RCC 7860 (cell line): Measurements from ENCODE around the gene TEX29.

Experiments
- DNase-seq: peaks from one replicate; pipeline ENCODE4 v3.0.0-alpha.2; 2015; ENCODE audit warnings: low spot score
- FAIRE-seq: peaks from 2 replicates; lab custom pipeline; 2012; peaks lifted over from hg19 to GRCh38; lab: Jason Lieb, UNC

TEX29 gene

DNA sequence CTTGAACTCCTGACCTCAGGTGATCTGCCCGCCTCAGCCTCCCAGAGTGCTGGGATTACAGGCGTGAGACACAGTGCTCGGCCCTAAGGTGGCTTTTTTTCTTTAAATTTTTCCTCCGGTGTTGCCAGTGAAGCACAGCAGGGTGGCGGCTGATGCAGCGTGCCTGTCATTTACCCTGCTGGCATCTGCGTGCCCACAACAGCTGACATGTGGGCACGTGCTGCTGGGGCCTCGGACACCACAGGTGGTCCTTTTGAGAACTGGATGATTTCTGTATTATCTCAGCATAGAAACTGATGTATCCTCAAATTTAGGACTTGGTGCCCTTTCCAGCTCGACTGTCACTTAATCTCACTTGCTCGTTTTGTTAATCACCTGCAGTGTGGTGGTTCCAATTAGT lies 31.2 kb upstream of the TEX29 start:
- no peak for DNase-seq
- FAIRE-seq = no peak

DNA sequence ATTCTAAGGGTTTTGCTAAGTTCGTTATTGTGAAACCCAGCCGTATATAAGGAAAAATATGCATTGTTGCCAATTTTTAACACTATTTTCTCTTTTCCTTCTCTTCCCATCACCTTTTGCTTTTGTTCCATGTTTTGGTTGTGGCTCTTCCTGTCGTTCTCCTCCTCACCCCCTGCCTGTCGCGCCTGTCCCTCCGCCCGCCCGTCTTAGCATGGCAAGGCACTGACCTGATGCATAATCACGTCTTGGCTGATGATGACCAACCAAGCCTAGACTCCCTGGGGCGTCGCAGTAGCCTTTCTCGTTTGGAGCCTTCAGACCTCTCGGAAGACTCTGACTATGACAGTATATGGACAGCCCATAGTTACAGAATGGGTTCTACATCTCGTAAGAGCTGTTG lies 28.5 kb upstream of the TEX29 start:
- no peak for DNase-seq
- FAIRE-seq = no peak

DNA sequence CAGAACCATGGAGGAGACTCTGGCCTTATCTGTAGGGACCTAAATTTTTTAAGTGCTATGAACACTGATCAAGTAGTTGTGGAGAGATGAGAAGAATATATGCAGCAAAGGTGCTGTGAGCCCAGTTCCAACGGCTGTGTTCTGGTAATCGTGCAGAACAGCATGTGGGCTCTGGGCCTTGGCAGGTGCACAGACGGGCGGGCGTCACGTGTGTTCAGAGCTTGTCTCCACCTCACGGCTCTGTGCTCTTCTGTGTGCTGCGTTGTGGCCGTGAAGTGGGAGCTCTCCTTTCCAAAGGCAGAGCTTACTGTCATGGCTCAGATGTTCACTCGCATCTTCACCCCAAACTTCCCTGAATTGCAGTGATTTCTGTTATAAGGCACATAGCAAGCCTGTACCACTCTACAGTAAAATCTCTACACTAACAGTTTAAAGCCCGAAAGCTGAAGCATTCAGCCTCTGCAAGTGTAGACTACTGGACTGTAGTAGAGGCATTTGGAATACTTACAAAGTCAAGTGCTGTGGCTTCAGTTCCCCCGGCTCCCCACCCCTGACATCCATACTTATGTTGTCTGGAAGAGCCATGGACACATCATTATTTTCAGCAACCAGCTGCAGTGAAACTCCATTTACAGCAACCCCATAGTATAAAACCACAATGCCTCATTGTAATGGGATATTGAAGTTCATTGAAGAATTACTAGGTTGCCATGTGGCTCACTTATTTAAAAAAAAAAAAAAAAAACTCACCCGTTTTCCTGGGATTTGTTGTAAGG lies 27.5 kb upstream of the TEX29 start:
- no peak for DNase-seq
- FAIRE-seq = no peak

DNA sequence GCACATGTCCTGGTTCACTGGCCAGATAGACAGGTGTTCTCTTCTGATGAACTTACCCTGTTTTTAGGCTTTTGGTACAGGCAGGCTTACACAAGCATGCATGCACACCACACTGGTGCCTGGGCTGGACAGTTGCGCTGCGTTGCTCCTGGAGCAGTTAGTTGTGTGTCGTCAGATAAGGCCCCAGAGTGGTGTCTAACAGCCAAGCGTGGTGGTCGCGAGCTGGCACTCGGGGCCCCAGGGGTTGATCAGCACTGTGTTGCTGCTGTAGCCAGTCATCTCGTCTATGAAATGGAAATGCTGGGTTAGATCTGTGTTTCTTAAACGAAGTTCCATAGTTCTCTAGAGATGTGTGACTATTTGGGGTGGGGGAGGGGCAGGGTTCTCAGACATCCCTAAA lies 24.6 kb upstream of the TEX29 start:
- DNase-seq (no peak), FAIRE-seq (no peak)

GRCh38 chr13:111296417-111296816 lies 24.0 kb upstream of the TEX29 start:
- no peak for FAIRE-seq
- no peak for DNase-seq

GRCh38 chr13:111298214-111298975 lies 22.0 kb upstream of the TEX29 start:
- FAIRE-seq = no peak
- no peak for DNase-seq

DNA sequence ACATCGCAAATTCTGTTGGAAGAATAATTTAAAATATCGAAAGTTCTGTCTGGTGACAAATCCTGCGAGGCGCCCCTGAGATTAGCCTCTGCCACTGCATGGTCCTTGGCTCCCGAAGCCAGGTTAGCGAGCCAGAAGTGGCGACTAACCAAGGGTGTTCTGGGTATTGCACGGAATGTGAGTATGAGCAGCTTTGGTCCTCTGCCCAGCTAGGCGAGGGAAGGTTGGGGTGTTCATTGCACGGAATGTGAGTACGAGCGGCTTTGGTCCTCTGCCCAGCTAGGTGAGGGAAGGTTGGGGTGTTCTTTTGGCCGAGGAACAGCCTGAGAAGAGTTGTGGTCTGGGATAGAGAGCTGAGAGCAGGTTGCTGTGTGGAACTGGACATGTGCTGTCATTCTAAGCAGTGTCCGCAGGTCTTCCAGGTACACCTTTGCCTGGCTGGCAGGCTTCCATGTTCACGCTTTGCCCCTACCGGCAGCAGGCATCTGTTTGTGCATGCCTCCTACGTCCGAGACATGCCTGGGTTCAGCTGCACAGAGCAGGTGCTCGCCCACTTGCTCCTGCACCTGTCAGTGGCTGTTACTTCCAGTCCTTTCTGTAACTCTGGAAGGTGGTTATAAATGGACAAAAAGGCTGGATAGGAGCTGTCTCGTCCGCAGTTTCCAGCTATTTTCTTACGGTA lies 18.3 kb upstream of the TEX29 start:
- FAIRE-seq (no peak), DNase-seq (no peak)

DNA sequence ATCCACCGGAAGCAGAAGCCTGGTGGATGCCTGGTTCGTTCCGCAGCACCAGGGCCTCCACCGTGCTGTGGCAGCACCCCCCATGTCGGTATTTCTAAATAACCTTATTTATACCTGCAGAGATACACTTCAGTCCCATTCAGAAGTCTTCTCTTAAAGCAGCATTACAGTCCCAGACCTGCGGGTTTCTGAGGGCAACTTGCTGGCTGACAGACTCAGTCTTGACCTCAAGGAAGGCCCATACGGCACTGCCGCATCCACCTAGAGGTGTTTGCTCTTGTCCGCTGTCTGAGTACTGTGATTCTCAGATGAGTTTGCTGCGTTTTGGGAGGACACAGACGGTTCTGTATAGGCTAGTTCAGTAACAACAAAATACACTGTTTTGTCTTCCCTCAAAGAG lies 16.9 kb upstream of the TEX29 start:
- FAIRE-seq (no peak), DNase-seq (no peak)

DNA sequence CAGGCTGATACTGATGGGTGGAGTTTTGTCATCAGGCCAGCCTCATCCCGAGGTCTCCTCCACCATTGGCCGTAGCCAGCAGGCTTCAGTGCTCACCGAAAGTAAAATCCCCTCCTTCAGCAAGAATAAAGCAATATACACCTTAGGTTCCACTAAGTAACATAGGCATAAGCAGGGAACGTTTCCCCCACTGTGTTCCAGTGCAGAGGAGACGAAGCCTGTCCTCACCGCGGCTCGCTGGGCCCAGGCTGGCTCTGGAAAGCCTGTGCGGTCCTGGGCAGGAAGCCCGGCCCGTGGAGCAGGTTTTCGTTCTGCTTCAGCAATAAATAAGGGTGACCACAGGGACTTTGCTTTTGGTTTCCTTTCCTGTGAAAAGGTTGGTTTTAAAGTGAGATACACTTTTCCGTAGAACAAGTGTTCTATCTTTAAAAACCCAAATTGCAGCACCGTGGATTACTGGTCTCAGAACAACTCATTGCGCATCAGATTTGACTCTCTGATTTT lies 16.3 kb upstream of the TEX29 start:
- FAIRE-seq = no peak
- DNase-seq = no peak

DNA sequence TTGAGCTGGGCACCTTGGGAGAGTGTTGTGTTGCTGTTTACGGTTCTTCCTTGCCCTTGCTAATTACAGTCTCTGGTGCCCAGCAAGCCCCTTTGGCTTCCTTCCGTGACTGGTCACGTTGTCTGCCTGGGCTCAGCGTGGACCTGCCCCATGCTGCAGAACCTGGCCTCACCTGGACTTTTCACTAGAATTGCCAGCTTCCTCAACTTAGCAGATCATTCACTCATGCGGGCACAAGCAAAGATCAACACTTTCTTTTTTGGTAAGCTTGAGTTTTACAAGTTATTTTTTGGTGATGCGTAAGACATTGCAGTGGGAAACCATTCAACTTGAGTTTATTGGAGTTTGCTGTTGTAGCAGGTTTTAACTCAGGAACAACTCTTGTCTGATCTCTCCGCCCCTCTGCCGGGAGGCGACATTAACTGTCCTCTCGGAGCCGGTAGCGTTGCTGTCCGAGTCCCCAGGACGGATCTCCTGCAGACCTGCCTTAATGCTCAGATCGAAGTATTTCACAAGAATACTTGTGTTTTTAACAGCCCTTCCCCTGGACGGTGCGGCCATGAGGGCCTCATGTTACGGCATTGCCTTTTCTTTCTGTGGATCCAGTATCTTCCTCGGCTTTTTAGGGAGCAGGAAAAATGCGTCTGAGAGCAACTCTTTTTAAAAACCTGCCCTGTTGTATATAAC lies 15.7 kb upstream of the TEX29 start:
- FAIRE-seq (no peak), DNase-seq (no peak)

DNA sequence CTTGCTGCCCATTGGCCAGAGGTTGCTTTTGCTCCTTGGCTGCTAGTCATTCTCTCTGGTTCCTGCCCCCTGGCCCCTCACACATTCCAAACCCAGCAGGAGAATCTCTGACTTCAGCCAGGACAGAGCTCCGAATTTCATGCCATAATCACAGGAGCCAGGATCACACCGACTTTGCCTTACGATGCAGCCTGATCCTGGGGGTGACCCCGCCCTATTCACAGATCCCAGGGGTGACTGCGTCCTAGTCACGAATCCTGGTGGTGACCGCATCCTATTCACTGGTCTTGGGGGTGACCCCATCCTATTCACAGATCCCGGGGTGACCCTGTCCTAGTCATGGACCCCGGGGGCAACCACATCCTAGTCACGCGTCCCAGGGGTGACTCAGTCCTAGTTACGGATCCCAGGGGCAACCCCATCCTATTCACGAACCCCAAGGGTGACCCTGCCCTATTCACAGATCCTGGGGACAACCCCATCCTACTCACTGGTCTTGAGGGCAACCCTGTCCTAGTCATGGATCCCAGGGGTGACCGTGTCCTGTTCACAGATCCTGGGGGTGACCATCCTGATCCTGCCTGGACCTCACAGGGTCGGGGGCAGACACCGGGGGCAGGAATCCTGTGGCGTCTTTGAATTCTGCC lies 7.4 kb upstream of the TEX29 start:
- FAIRE-seq = no peak
- no peak for DNase-seq

GRCh38 chr13:111313911-111314425 lies 6.5 kb upstream of the TEX29 start:
- FAIRE-seq = no peak

GRCh38 chr13:111314852-111315251 lies 5.6 kb upstream of the TEX29 start:
- FAIRE-seq (no peak), DNase-seq (no peak)

More at GRCh38 chr13:111313911-111314425, 6.5 kb upstream of the TEX29 start:
- no peak for DNase-seq

DNA sequence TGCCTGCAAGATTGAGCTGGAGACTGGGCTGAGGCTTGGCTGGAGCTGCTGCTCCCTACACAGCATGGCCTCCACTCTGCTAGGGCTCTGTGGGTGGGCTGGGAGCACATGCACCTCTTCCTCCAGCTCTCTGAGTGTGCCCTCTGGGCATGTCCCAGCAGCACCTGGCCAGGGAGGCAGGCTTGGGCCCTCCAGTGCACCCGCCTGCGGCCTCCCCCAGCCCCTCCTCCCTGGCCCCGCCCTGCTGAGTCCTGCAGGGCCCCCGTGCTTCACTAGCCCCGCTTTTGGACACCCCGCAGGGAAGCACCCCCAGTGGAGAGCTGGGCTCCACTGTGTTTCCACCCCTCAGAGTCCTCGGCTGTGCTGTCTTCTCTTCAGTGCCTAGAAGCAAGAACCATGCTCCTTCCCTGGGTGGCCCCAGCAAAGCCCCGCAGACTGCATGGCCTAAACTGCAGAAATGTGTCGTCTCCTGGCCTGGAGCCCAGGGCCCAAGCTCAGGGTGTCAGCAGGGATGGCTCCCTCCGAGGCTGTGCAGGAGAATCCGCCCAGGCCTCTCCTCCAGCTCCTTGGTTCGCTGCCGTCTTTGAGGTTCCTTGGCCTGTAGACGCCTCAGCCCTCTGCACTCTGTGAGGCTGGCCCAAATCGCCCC lies 5.0 kb upstream of the TEX29 start:
- no peak for DNase-seq
- no peak for FAIRE-seq

DNA sequence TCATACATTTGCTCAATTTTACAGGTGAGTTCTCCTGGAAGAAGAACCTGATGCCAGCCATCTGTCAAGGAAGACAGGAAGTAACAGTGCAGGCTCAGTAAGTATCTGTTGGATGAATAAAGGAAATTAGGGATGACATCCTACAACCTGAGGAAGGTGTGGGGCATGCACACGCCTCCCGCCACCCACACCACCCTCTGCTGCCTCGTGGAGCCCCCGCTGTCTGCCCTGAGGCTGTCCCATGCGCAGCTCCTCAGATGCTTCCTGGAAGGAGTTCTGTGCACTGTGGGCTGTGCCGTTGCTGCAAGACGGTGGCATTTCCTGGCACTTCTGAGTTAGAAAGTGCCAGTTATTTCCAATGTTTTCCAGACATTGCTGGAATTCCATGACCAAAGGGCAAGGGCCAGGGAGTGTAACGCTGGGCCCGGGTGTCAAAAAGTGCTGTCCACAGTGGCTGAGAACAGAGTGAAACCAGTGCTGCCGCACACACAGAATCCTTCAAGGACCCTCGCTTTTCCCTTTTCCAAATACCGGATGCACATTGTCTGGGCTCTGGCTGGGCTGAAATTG lies 4.2 kb upstream of the TEX29 start:
- FAIRE-seq = no peak
- no peak for DNase-seq

DNA sequence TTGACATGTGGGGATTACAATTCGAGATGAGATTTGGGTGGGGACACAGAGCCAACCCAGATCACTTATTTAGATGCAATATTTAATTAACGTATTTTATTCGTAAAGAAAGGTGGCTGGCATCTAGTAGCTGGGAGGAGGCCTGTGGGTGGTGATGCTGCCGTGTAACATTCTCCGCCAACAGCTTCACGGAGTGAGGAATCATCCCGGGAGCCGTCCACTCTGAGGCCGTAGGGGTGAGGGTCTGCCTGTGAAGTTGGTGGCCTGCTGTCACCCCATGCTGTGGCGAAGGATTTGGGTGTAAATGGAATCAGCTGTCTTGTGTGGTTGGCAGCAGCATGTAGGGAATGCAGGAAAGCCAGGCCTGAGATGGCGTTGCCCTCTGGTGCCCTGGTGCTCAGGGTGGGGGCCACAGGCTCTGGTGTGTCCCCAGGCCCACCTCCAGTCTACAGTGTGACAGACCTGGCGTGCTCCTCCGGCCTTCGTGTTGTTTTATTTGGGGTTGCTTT lies 3.3 kb upstream of the TEX29 start:
- DNase-seq (no peak), FAIRE-seq (no peak)

DNA sequence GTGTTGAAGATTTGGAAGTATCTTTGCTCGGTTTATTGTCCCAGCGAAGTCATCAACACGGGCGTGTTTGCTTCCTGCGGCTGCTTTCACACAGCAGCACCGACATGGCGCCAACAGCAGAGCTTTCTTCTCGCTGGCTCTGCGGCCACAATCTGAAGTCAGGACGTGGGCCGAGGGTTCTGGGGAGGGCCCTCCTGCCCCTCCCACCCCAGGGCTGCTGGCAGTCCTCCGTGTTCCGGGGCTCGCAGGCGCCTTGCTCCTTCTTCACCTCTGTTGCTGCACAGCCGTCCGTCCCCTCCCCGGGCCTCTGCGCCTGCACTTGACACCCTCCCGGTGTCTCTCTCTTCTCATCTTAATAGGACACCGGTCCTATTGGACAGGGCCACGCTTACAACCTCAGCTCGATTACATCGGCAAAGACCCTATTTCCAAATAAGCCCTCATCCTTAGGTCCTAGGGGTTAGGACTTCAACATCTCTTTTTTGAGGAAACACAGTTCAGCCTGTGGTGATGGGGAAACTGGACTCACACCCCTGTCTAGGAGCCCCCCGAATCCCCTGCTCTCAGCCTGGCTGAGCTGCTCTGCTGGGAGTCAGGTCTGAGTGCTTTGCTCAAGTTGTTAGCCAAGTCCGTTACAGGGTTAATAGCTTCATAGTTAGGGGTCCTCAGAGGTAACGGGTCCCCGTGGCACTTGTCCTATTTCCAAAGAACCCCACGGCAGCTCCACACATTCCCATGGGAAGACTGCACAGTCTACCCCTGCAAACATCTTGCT lies 2.7 kb upstream of the TEX29 start:
- FAIRE-seq = no peak
- DNase-seq = no peak

GRCh38 chr13:111318386-111318785 lies 2.1 kb upstream of the TEX29 start:
- DNase-seq (no peak), FAIRE-seq (no peak)

- no peak for FAIRE-seq
- DNase-seq = no peak
Measured at GRCh38 chr13:111319521-111319920, 921 bp upstream of the TEX29 start.
